ENCODE measurements around the gene ZDHHC11B.

DNA sequence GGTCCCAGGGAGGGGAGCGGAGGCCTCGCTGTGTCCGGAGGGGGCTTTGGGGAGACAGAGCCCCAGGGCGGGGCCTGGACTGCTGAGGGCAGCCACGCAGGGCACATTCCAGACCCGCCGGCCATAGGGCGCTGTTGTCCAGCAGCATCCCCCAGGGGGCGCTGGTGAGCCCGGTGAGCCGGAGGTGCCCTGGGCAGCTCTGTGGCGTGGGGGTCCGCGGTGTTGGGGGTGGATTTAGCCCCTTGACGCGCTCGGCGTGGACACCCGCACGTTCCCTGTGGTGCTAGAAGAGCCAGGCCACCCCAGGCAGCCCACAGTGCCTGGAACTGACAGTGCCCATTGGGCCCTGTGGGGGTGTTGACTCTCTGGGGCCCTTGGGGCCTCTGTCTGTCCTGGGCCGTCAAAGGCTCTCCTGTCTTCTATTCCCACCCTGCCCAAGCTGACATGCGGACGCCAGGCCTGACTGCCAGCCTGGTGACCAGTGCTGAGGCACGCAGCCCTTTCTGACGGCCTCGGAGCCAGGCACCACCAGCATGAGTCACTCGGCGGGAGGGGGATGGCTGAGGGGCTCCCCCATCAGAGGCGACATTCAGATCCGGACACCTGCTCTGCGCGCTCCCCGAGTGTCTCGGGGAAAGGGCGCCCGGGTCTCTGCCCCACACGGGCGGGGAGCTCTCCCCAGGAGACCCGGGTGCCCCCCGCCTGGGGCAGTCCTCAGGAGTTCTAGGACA, 115.3 kb downstream of the ZDHHC11B start:
- TF ChIP-seq, protein P1, sequence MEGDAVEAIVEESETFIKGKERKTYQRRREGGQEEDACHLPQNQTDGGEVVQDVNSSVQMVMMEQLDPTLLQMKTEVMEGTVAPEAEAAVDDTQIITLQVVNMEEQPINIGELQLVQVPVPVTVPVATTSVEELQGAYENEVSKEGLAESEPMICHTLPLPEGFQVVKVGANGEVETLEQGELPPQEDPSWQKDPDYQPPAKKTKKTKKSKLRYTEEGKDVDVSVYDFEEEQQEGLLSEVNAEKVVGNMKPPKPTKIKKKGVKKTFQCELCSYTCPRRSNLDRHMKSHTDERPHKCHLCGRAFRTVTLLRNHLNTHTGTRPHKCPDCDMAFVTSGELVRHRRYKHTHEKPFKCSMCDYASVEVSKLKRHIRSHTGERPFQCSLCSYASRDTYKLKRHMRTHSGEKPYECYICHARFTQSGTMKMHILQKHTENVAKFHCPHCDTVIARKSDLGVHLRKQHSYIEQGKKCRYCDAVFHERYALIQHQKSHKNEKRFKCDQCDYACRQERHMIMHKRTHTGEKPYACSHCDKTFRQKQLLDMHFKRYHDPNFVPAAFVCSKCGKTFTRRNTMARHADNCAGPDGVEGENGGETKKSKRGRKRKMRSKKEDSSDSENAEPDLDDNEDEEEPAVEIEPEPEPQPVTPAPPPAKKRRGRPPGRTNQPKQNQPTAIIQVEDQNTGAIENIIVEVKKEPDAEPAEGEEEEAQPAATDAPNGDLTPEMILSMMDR (IDR thresholded peaks at IDR 0.05; ENCODE audit: low read depth, low read length): peak; percentile 69
- TF ChIP-seq EZH2phosphoT487 (IDR thresholded peaks at IDR 0.05; ENCODE audit: low read depth): no peak

All from OCI-LY3 (cell line).